SK-N-SH (cell line): Measurements from ENCODE around the gene SETD1B. TPM values are rescaled to one million over a fixed set of nuclear protein-coding genes. Genes with fewer than 3 reads are reported as not detected.
"Not testable (repeated sequence)": the region's sequence is repeated elsewhere in the genome, so short reads cannot be mapped to it uniquely, and the experiment has no call there.

ENCODE experiments used
- CTCF ChIA-PET: fragments of 300-600, 350-600 bp; formaldehyde crosslinking; extraction: SDS; loops from one replicate; lab custom pipeline; 2021; lab: Yijun Ruan, JAX
- POLR2A ChIA-PET: fragments of 350-600 bp; sonication (Branson Sonifier 250); formaldehyde crosslinking; extraction: SDS; loops from one replicate; lab custom pipeline; 2020; ENCODE audit warnings: antibody characterized with exemption, inconsistent platforms; lab: Yijun Ruan, JAX
- DNase-seq: peaks from one replicate; pipeline ENCODE4 v3.0.0; 2012
- H2AFZ ChIP-seq: fragments of 200-600 bp; sonication (generic); 2 replicates; pipeline ENCODE4 v1.8.1; 2016; ENCODE audit warnings: antibody characterized with exemption, mild to moderate bottlenecking, low read depth
- H3F3A ChIP-seq: fragments of 200-600 bp; sonication (generic); replicated peaks from 2 replicates; pipeline ENCODE3; 2016; ENCODE audit warnings: antibody characterized with exemption, mild to moderate bottlenecking; ENCODE audit not compliant: insufficient read depth
- H3K27ac ChIP-seq, 2 experiments: fragments of 200-500 bp in 1 of 2; fragments of 200-600 bp in 1 of 2; sonication (Bioruptor generic) in 1 of 2; sonication (generic), shearing (Covaris generic) in 1 of 2; 2 replicates each; pipeline versions ENCODE4 v1.5.1 to v1.6.1; 2014 to 2016; ENCODE audit warnings: low read depth in 2 of 2, inconsistent platforms in 1 of 2, low read length in 1 of 2, mild to moderate bottlenecking in 1 of 2, mixed read lengths in 1 of 2
- H3K27me3 ChIP-seq: fragments of 200-600 bp; sonication (generic), shearing (Covaris generic); 2 replicates; pipeline ENCODE4 v1.6.1; 2016; ENCODE audit warnings: mixed run types; ENCODE audit not compliant: insufficient read depth
- H3K36me3 ChIP-seq, 2 experiments: fragments of 200-500 bp in 1 of 2; fragments of 200-600 bp in 1 of 2; sonication (Bioruptor generic) in 1 of 2; sonication (generic) in 1 of 2; replicated peaks in 1 of 2; 2 replicates each; pipeline versions ENCODE3 to v1.5.1; 2014 to 2016; ENCODE audit warnings: low read length in 1 of 2, mild to moderate bottlenecking in 1 of 2; ENCODE audit not compliant: insufficient read depth in 2 of 2, control insufficient read depth in 1 of 2
- H3K4me1 ChIP-seq, 2 experiments: fragments of 200-500 bp in 1 of 2; fragments of 200-600 bp in 1 of 2; sonication (Bioruptor generic) in 1 of 2; sonication (generic), shearing (Covaris generic) in 1 of 2; 2 replicates each; pipeline versions ENCODE4 v1.5.1 to v1.6.1; 2014 to 2016; ENCODE audit warnings: low read depth in 1 of 2, low read length in 1 of 2, mixed run types in 1 of 2; ENCODE audit not compliant: insufficient read depth in 2 of 2, control insufficient read depth in 1 of 2
- H3K4me2 ChIP-seq: fragments of 200-600 bp; sonication (generic), shearing (Covaris generic); 2 replicates; pipeline ENCODE4 v1.6.1; 2017; ENCODE audit warnings: mixed run types
- H3K4me3 ChIP-seq, 2 experiments: fragments of 200-500 bp in 1 of 2; fragments of 200-600 bp in 1 of 2; sonication (Bioruptor generic) in 1 of 2; sonication (generic), shearing (Covaris generic) in 1 of 2; 2 replicates each; pipeline versions ENCODE4 v1.5.1 to v1.8.1; 2014 to 2016; ENCODE audit warnings: low read depth in 2 of 2, inconsistent platforms in 1 of 2, low read length in 1 of 2, mild to moderate bottlenecking in 1 of 2, mixed read lengths in 1 of 2, moderate library complexity in 1 of 2
- H3K79me2 ChIP-seq: fragments of 200-600 bp; sonication (generic); 2 replicates; pipeline ENCODE4 v1.8.1; 2017; ENCODE audit warnings: mild to moderate bottlenecking; ENCODE audit not compliant: insufficient read depth
- H3K9ac ChIP-seq: fragments of 200-600 bp; sonication (generic); 2 replicates; pipeline ENCODE4 v1.6.1; 2017; ENCODE audit warnings: mixed run types
- H3K9me2 ChIP-seq: fragments of 200-600 bp; sonication (generic); 2 replicates; pipeline ENCODE4 v1.6.1; 2017; ENCODE audit warnings: mixed run types
- H3K9me3 ChIP-seq: fragments of 200-600 bp; sonication (generic); 2 replicates; pipeline ENCODE4 v1.6.1; 2017; ENCODE audit warnings: mixed run types, mild to moderate bottlenecking, moderate library complexity
- H4K20me1 ChIP-seq: fragments of 200-600 bp; sonication (generic); 2 replicates; pipeline ENCODE4 v1.6.1; 2017; ENCODE audit warnings: mild to moderate bottlenecking, mixed run types; ENCODE audit not compliant: insufficient read depth
- FOSL2 ChIP-seq: IDR thresholded peaks from 2 replicates; pipeline ENCODE4 v1.4.0; 2012; ENCODE audit warnings: low read depth, mild to moderate bottlenecking, moderate library complexity, borderline replicate concordance
- NRF1 ChIP-seq: IDR thresholded peaks from 2 replicates; pipeline ENCODE4 v1.6.1; 2012; ENCODE audit warnings: low read depth, mild to moderate bottlenecking, low read length
- POLR2AphosphoS5 ChIP-seq: IDR thresholded peaks from 2 replicates; pipeline ENCODE4 v1.6.1; 2012; ENCODE audit warnings: low read depth, low read length
- RXRA ChIP-seq: IDR thresholded peaks from 2 replicates; pipeline ENCODE4 v1.4.0; 2012; ENCODE audit warnings: low read depth, mild to moderate bottlenecking, borderline replicate concordance
- SMC3 ChIP-seq: IDR thresholded peaks from 2 replicates; pipeline ENCODE4 v1.6.1; 2012; ENCODE audit warnings: low read depth, low read length, improper control_type of control experiment
- WGBS: methylation state at CpG from one replicate; pipeline ENCODE4 v1.1.6; 2017; ENCODE audit warnings: low lambda C conversion rate; 5-methylcytosine and 5-hydroxymethylcytosine counted together
- polyA plus RNA-seq, 3 experiments: library from polyadenylated mRNA; depleted of rRNA; stranded (reverse); fragments of >200 nt; gene quantifications; 2 replicates each; pipeline ENCODE4 v1.2.3, GENCODE V29; 2012
- TF ChIP-seq, protein P1 (sequence below): IDR thresholded peaks from 2 replicates; pipeline ENCODE4 v1.4.0; 2012; ENCODE audit warnings: low read depth, borderline replicate concordance
- TF ChIP-seq, protein P2 (sequence below): fragments of 150-350 bp; IDR thresholded peaks from 2 replicates; pipeline ENCODE4 v1.6.1; 2017; ENCODE audit warnings: antibody characterized with exemption, low read length, low read depth, borderline replicate concordance
- TF ChIP-seq, protein P3 (sequence below): IDR thresholded peaks from 2 replicates; pipeline ENCODE4 v1.6.1; 2012; ENCODE audit warnings: mild to moderate bottlenecking, low read depth, low read length, moderate library complexity

The SETD1B gene
- polyA plus RNA-seq, 1 of the 3 experiments (the other 2 are of a cell fraction) = 2.0 TPM

- 90% methylated on average over 27 of the region's 28 CpGs for WGBS
- H3K79me2 ChIP-seq = 0 out of 2 replicates have a peak, but pooled peaks cover under 1% of the 10 kb centered on the region
- no peak overlapping the region for H3K9ac ChIP-seq
- POLR2A ChIA-PET = no interaction called here
- no peaks in the 10 kb centered on the region for H3K9me2 ChIP-seq
- no peak overlapping the region for H3K4me2 ChIP-seq
- no peaks in the 10 kb centered on the region for H3K9me3 ChIP-seq
- peaks cover 6 to 24% of the 10 kb centered on the region in 2 experiments; a peak in 3 of 4 replicates for H3K4me1 ChIP-seq
- H3F3A ChIP-seq = peaks cover 16% of the 10 kb centered on the region
- H3K4me3 ChIP-seq = no peak overlapping the region
- no peak for TF ChIP-seq RXRA
- TF ChIP-seq, protein P1, sequence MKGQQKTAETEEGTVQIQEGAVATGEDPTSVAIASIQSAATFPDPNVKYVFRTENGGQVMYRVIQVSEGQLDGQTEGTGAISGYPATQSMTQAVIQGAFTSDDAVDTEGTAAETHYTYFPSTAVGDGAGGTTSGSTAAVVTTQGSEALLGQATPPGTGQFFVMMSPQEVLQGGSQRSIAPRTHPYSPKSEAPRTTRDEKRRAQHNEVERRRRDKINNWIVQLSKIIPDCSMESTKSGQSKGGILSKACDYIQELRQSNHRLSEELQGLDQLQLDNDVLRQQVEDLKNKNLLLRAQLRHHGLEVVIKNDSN = no peak
- TF ChIP-seq NRF1 = no peak
- no peak for TF ChIP-seq FOSL2
- TF ChIP-seq, protein P2, sequence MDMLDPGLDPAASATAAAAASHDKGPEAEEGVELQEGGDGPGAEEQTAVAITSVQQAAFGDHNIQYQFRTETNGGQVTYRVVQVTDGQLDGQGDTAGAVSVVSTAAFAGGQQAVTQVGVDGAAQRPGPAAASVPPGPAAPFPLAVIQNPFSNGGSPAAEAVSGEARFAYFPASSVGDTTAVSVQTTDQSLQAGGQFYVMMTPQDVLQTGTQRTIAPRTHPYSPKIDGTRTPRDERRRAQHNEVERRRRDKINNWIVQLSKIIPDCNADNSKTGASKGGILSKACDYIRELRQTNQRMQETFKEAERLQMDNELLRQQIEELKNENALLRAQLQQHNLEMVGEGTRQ = no peak
- TF ChIP-seq, protein P3, sequence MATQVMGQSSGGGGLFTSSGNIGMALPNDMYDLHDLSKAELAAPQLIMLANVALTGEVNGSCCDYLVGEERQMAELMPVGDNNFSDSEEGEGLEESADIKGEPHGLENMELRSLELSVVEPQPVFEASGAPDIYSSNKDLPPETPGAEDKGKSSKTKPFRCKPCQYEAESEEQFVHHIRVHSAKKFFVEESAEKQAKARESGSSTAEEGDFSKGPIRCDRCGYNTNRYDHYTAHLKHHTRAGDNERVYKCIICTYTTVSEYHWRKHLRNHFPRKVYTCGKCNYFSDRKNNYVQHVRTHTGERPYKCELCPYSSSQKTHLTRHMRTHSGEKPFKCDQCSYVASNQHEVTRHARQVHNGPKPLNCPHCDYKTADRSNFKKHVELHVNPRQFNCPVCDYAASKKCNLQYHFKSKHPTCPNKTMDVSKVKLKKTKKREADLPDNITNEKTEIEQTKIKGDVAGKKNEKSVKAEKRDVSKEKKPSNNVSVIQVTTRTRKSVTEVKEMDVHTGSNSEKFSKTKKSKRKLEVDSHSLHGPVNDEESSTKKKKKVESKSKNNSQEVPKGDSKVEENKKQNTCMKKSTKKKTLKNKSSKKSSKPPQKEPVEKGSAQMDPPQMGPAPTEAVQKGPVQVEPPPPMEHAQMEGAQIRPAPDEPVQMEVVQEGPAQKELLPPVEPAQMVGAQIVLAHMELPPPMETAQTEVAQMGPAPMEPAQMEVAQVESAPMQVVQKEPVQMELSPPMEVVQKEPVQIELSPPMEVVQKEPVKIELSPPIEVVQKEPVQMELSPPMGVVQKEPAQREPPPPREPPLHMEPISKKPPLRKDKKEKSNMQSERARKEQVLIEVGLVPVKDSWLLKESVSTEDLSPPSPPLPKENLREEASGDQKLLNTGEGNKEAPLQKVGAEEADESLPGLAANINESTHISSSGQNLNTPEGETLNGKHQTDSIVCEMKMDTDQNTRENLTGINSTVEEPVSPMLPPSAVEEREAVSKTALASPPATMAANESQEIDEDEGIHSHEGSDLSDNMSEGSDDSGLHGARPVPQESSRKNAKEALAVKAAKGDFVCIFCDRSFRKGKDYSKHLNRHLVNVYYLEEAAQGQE = no peak
- TF ChIP-seq SMC3 = no peak
- TF ChIP-seq POLR2AphosphoS5 = no peak
- no peaks in the 10 kb centered on the region for H3K27me3 ChIP-seq
- H2AFZ ChIP-seq = no peak overlapping the region
- H3K36me3 ChIP-seq = no peaks in the 10 kb centered on the region
- DNase-seq = no peak
- CTCF ChIA-PET = interaction anchor here (0.7 to 16.0 kb wide), 6 partner anchors 14 to 237 kb away, joined by 3 to 675 read pairs (median 5); partner anchors contain the start of genes SETD1B and TMEM120B
- H3K27ac ChIP-seq = no peak overlapping the region
- no peaks in the 10 kb centered on the region; the same call in 1 of the 2 replicates for H4K20me1 ChIP-seq
Observed at GRCh38 chr12:121789800-121790728, 13.7 kb upstream of the SETD1B start.

DNA sequence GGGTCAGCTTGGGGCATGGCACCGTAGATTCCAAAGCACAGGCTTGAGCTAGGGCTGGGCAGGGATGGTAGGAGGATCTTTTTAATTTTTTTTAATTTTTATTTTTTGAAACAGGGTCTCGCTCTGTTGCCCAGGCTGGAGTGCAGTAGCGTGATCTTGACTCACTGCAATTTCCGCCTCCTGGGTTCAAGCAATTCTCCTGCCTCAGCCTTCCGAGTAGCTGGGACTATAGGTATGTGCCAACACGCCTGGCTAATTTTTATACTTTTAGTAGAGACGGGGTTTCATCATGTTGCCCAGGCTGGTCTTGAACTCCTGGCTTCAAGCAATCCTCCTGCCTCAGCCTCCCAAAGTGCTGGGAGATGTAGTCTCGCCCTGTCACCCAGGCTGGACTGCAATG is 13.0 kb upstream of the SETD1B start:
- H3K4me3 ChIP-seq, H3K79me2 ChIP-seq, H3K4me2 ChIP-seq, H2AFZ ChIP-seq, H3K9me3 ChIP-seq, H3K9me2 ChIP-seq, DNase-seq, H4K20me1 ChIP-seq, H3K27ac ChIP-seq, POLR2A ChIA-PET, H3K27me3 ChIP-seq, H3K9ac ChIP-seq, H3K36me3 ChIP-seq: not testable (repeated sequence)
- CTCF ChIA-PET = interaction anchor here (1.1 to 16.0 kb wide), 5 partner anchors 15 to 238 kb away, joined by 3 to 675 read pairs (median 4); partner anchors contain the start of genes SETD1B and TMEM120B
- peaks cover 9 to 31% of the 10 kb centered on the region in 2 experiments; a peak in 3 of 4 replicates for H3K4me1 ChIP-seq
- WGBS = 94% methylated on average over 8 of the region's 8 CpGs
- peaks cover 18% of the 10 kb centered on the region for H3F3A ChIP-seq
